Esophagus squamous epithelium (tissue), 4 donors: Measurements from ENCODE around the gene HACD2.

Source experiments
- POLR2A ChIP-seq, 4 donors: fragments of 450-650 bp; IDR thresholded peaks; one replicate each; pipeline ENCODE4 v1.6.1; 2017; ENCODE audit warnings: antibody characterized with exemption in 4 of 4, mild to moderate bottlenecking in 4 of 4, moderate library complexity in 3 of 4
- TF ChIP-seq, protein P1 (sequence below), 6 experiments: fragments of 450-650 bp in 4 of 6; fragments of 200-600 bp in 2 of 6; sonication (generic) in 2 of 6; IDR thresholded peaks; one replicate each; pipeline ENCODE4 v1.5.1; 2016 to 2019; ENCODE audit warnings: antibody characterized with exemption in 6 of 6, mild to moderate bottlenecking in 4 of 6, moderate library complexity in 4 of 6

DNA sequence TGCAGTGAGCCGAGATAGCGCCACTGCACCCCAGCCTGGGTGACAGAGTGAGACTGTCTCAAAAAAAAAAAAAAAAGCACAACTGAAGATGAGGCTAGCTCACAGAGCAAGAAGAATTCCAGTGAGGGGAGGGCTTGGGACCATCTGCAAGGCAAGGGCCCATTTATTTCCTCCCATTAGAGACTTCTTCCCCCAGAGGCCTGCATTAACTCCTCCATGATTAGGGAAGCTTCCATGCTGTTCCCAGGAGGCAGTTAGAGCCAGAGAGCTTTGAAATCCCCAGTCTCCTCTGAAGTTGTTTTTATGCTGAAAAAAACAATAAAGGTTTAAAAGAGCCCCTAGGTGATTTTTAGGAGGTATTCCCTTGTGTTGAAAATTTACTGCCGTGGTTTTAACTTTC, 81.7 kb downstream of the HACD2 start:
- TF ChIP-seq, protein P1, sequence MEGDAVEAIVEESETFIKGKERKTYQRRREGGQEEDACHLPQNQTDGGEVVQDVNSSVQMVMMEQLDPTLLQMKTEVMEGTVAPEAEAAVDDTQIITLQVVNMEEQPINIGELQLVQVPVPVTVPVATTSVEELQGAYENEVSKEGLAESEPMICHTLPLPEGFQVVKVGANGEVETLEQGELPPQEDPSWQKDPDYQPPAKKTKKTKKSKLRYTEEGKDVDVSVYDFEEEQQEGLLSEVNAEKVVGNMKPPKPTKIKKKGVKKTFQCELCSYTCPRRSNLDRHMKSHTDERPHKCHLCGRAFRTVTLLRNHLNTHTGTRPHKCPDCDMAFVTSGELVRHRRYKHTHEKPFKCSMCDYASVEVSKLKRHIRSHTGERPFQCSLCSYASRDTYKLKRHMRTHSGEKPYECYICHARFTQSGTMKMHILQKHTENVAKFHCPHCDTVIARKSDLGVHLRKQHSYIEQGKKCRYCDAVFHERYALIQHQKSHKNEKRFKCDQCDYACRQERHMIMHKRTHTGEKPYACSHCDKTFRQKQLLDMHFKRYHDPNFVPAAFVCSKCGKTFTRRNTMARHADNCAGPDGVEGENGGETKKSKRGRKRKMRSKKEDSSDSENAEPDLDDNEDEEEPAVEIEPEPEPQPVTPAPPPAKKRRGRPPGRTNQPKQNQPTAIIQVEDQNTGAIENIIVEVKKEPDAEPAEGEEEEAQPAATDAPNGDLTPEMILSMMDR (IDR thresholded peaks at IDR 0.05), result no peak
- TF ChIP-seq POLR2A (IDR thresholded peaks at IDR 0.05), result no peak
